ENCODE data around the gene ELL. TPM values are rescaled to one million over a fixed set of nuclear protein-coding genes. Genes with fewer than 3 reads are reported as not detected.

The ELL gene
- total and polyA plus RNA-seq, 2 experiments from 2014 or later = 11.3 to 20.1 TPM

GRCh38 chr19:18428787-18429674 lies 92.8 kb downstream of the ELL start:
- peaks cover 1% of the 10 kb centered on the region; the same call in 1 of the 2 replicates for H4K20me1 ChIP-seq (replicated peaks; ENCODE audit: insufficient read depth)
- peaks cover 3% of the 10 kb centered on the region; the same call in 1 of the 2 replicates for H3F3A ChIP-seq (replicated peaks; ENCODE audit: low read depth)
- H3K4me1 Mint-ChIP-seq = peaks cover 21% of the 10 kb centered on the region
- peak overlapping the region; percentile 59; the same call in 1 of the 2 replicates for H2AFZ ChIP-seq
- peak overlapping the region; percentile 91 for H3K4me2 ChIP-seq
- no peaks in the 10 kb centered on the region for H3K9me3 Mint-ChIP-seq
- no peak overlapping the region for H3K27ac ChIP-seq (ENCODE audit: low read depth)
- ATAC-seq = peak; percentile 64
- H3K4me3 ChIP-seq = peak overlapping the region; percentile 73
- no peaks in the 10 kb centered on the region for H3K9me2 ChIP-seq (ENCODE audit: insufficient read depth)
- H3K4me3 Mint-ChIP-seq = peak overlapping the region; percentile 64; the same call in 2 of the 3 replicates
- H3K36me3 ChIP-seq (ENCODE audit: insufficient read depth) = no peaks in the 10 kb centered on the region
- no peaks in the 10 kb centered on the region for H3K27me3 ChIP-seq (ENCODE audit: insufficient read depth)
- peak; percentile 96 for DNase-seq (ENCODE audit: low spot score)
- H3K27ac Mint-ChIP-seq = no peak overlapping the region
- peaks cover 13% of the 10 kb centered on the region for H3K27me3 Mint-ChIP-seq (ENCODE audit: insufficient read depth, low read depth, poor library complexity)
- H3K36me3 Mint-ChIP-seq (ENCODE audit: low read depth) = no peaks in the 10 kb centered on the region
- TF ChIP-seq EZH2phosphoT487 (IDR thresholded peaks at IDR 0.05; ENCODE audit: unreplicated experiment) (no peak), ETS1 (IDR thresholded peaks at IDR 0.05) (no peak), NANOG (IDR thresholded peaks at IDR 0.05; ENCODE audit: borderline replicate concordance) (no peak), CTCF (conservative IDR thresholded peaks at IDR 0.05; ENCODE audit: low read depth in 2 of 2) (no peak), JUNB (IDR thresholded peaks at IDR 0.05; ENCODE audit: unreplicated experiment) (no peak), STAT1 (IDR thresholded peaks at IDR 0.05; ENCODE audit: unreplicated experiment) (no peak), ZNF462 (CRISPR knock-in tag; IDR thresholded peaks at IDR 0.05) (no peak)
- H3K4me1 ChIP-seq (ENCODE audit: insufficient read depth) = peaks cover 38% of the 10 kb centered on the region; the same call in 1 of the 2 replicates
- no peaks in the 10 kb centered on the region for H3K79me2 ChIP-seq (replicated peaks; ENCODE audit: insufficient read depth)
